SH-SY5Y (cell line): Measurements from ENCODE around the gene DOK7.

Experiments
- GATA2 ChIP-seq: IDR thresholded peaks from 2 replicates; pipeline ENCODE4 v1.6.1; 2011; ENCODE audit warnings: mild to moderate bottlenecking, low read depth, low read length
- GATA3 ChIP-seq: IDR thresholded peaks from 2 replicates; pipeline ENCODE4 v1.6.1; 2011; ENCODE audit warnings: low read depth, mild to moderate bottlenecking, low read length, moderate library complexity

DNA sequence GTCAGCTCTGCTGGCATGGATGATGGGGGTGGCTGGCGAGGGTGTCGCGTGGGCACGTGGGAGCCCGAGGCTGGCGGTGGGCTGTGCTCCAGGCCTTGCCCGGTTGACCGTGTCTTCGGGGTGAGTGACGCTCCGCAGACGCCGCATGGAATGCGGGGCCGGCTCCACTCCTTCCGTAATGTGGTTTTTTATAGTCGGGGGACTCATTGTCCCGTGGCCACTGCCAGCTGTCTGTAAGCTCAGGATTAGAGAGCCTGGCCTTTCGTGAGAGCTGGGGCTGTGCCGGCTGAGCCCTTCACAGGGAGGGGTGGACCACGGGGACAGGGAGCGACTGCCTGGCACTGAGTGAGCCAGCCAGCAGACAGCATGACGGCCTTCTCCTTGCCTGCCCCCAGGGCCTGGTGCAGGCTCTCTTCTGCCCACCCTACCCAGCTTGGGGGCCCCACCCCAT is 20.4 kb downstream of the DOK7 start:
- TF ChIP-seq GATA2 = no peak
- no peak for TF ChIP-seq GATA3
